CD4-positive, alpha-beta T cell treated with Interleukin-17A for 1 hour (primary cell): ENCODE results near the gene TLCD3A.
"Not testable (repeated sequence)": the region's sequence is repeated elsewhere in the genome, so short reads cannot be mapped to it uniquely, and the experiment has no call there.

Source experiments
- DNase-seq: peaks from one replicate; pipeline ENCODE4 v3.0.0-alpha.2; 2020

The TLCD3A gene

GRCh38 chr17:732067-732901 is at the start of gene TLCD3A:
Gene TLCD3A (plus strand): TSS chr17:732596. CDS start chr17:732648, 52 bp downstream.
- peak; percentile 51 for DNase-seq

DNA sequence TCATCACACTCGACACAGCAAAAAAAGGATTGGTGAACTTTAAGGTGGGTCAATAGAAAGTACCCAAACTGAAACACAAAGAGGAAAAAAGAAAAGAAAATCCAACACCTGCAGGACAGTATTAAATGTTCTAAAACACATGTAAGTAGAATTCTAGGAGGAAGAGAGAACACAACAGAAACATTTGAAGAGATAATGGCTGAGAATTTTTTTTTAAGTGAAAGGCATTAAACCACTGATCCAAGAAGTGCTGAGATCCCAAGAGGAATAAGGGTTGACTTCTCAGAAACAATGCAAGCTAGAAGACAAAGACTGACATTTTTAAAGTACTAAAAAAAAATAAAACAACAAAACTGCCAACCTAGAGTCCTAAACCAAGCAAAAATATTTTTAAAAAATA is 49.4 kb upstream of the TLCD3A start:
- DNase-seq = no peak

DNA sequence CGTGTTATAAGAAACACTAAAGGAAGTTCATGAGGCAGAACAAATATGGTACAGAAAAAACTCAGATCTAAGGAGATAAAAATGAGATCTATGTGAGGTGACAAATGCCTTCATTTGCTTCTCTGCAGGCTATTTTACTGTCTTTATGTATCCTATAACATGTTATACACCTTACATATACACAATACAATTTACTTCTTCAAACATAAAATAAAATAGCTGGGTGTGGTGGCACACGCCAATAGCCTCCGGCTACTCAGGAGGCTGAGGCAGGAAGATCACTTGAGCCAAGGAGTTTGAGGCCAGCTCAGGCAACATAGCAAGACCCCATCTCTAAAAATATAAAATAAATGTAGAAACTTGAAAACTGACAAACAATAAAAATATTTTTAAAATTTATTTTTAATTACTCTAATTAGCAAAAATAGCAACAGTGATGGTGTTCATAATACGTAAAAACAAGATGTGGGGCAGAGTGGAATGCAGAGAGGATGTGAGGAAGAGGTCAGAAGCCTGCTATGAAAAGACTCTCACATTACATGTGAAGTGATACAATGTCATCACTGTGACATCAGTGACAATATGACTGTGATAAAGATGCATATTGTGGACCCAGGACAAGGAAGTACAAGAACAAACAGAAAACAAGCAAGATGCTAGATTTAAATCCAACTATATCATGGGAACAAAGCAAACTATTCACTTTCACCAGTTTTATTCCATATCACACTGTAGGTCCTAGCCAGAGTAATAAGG is 48.7 kb upstream of the TLCD3A start:
- no peak for DNase-seq

- DNase-seq = no peak
Measured at GRCh38 chr17:685006-685405, 47.4 kb upstream of the TLCD3A start.

- peak; percentile 28 for DNase-seq
Measured at GRCh38 chr17:688100-688989, 44.1 kb upstream of the TLCD3A start.

- DNase-seq = no peak
Measured at GRCh38 chr17:689556-690275, 42.7 kb upstream of the TLCD3A start.

- DNase-seq = no peak
Measured at GRCh38 chr17:690361-690760, 42.0 kb upstream of the TLCD3A start.

DNA sequence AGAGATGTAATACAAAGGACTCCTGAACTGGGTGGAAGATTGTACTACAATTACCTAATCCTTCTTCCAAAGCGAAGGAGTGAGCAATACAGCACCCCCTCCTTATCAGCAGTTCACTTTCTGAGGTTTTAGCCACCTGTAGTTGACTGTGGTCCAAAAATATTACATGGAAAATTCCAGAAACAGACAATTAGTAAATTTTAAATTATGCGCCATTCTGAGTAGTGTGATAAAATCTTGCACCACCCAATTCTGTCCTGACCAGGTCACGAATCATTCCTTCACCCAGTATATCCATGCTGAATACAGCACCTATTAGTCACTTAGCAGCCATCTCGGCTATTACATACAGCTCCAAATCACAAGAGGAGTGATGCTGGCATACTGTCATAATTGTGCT is 41.0 kb upstream of the TLCD3A start:
- DNase-seq = no peak

DNA sequence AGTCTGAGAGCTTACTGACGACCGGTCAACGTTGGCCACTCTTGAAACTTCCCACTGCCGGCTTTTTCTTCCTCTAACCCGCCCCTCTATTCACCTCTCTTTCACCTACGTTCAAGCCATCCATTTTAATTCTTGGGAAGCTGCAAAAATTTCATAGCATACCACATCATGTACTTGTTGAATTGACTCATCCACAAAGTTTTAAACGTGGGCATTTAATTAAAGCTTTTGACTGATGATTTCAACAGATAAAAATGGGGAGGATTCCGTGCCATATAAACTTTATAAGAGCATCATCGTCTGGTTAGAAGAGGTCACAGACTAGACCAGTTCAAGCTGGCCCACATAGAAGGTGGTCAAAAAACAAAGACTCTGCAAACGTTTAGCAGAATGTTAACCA is 40.3 kb upstream of the TLCD3A start:
- no peak for DNase-seq

- no peak for DNase-seq
Measured at GRCh38 chr17:693791-694638, 38.4 kb upstream of the TLCD3A start.

DNA sequence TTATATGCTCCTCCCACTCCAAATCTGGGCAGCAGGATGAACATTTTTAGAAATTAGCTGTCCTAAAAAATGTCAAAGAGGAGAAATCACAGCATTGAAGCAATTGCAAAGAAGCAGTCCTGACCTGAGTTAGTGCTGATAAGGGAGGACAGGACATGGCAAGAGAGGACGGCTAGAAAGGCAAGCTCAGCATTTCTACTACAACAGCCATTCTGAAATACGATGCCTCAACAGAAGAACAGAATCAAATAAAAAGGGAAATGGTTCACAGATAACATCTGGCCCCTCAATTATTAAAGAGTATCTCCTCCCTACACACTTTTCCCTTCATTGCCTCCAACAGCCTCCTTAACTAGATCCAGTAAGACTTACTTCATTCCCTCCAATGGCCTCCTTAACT is 36.0 kb upstream of the TLCD3A start:
- no peak for DNase-seq

DNA sequence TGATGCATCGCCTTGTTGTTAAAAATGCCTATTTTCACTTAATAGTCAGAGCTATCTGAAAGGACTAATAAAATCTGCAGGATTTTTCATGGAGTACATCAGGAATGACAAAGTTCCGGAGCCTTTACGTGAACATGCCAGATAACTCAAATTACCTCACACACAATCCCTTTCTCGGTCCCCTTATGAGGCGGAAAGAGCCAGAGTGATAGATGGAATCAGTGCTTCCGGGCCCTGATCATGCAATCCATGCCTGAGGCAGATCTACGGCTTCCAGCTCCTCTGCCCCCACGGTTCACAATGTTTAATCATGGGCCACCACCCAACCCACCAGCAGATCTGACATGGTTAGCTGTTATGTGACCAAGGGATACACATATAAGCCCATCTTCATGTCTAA is 34.7 kb upstream of the TLCD3A start:
- DNase-seq = no peak

GRCh38 chr17:698096-698495 is 34.3 kb upstream of the TLCD3A start:
- not testable (repeated sequence) for DNase-seq

GRCh38 chr17:699345-699744 is 33.1 kb upstream of the TLCD3A start:
- DNase-seq = no peak

- peak; percentile 72 for DNase-seq
Measured at GRCh38 chr17:700504-701094, 31.8 kb upstream of the TLCD3A start.

- DNase-seq = no peak
Measured at GRCh38 chr17:703081-703875, 29.1 kb upstream of the TLCD3A start.

DNA sequence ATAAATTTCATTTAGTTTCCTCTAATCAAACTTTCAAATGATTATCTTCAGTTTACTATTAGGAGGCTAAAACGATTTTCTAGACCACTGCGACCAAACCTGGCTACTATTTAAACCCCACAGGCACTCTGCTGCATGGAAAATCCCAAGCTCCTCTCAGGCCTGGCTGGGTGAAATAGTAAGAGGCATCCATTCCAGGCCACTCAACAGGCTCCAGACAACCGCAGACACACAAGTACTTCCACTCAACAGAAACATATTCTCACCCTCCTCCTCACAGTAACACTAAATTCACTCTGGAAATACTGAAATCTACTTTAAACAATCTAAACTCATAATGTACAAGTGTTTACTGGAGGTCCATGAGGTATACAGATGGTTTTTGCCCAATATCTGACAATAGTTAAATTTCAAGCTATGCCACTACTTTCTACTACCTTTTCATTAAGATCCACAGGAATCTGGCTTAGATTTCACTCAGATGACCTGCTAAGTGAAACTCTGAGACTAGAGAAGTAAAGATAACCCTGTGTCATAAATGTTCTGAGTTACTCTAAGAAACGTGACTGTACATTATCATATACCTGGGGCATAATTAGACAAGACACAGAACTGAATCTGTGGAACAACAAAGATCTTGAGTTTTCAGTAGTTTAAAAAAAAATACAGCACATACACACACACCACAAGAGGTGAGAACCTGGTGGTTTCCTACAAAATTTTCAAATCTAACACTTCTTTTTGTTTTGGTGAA is 28.1 kb upstream of the TLCD3A start:
- no peak for DNase-seq

DNA sequence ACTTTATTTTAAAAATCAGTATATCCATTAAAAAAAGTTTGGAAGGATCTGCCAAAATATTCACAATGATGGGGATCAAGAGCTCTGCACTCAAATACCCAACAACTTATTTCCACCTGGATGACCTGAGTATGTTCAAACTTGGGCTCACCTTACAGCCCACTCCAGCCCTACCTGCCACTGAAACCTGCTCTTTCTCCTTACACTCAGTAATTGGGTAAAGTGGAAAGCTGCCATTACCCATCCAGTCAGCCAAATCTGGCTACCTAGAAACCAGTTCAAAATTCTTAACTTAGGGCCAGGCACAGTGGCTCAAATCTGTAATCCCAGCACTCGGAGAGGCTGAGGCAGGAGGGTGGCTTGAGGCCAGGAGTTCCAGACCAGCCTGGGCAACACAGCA is 27.4 kb upstream of the TLCD3A start:
- no peak for DNase-seq

GRCh38 chr17:705863-706262 is 26.5 kb upstream of the TLCD3A start:
- DNase-seq = no peak

DNA sequence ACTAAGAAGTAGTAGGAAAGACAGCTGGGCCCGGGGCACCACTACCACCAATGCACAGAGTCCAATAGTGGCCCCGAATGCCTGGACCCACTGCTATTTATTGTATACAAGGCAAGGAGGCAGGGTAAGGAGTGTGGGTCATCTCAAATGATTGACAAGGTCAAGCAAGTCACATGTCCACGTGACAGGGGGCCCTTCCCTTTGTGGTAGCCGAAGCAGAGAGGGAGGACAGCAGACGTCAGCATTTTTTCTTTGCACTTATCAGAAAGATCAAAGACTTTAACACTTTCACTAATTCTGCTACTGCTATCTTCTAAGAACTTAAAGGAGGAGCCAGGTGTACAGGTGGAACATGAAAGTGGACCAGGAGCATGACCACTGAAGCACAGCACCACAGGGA is 24.3 kb upstream of the TLCD3A start:
- DNase-seq = no peak
